Mesenchymal stem cell (in vitro differentiated cells and primary cell): ENCODE data around the gene TEX53.

Experiments
- DNase-seq: peaks from one replicate; pipeline ENCODE4 v3.0.0-alpha.2; 2013
- H2AFZ ChIP-seq: one replicate; pipeline ENCODE4 v1.6.1; 2013; ENCODE audit warnings: low read depth, mild to moderate bottlenecking, control low read depth, inconsistent platforms, low read length, moderate library complexity
- H2AK5ac ChIP-seq: 2 replicates; pipeline ENCODE4 v1.6.1; 2013; ENCODE audit warnings: low read length, moderate library complexity, mild to moderate bottlenecking, inconsistent platforms; ENCODE audit not compliant: severe bottlenecking
- H2BK120ac ChIP-seq: one replicate; pipeline ENCODE4 v1.6.1; 2013; ENCODE audit warnings: low read depth, mild to moderate bottlenecking, inconsistent platforms, low read length, moderate library complexity
- H2BK12ac ChIP-seq, 2 experiments: one replicate each; pipeline ENCODE4 v1.6.1; 2013; ENCODE audit warnings: inconsistent platforms in 2 of 2, low read length in 2 of 2, mild to moderate bottlenecking in 2 of 2, moderate library complexity in 2 of 2, control low read depth in 1 of 2
- H2BK15ac ChIP-seq: one replicate; pipeline ENCODE4 v1.6.1; 2013; ENCODE audit warnings: mild to moderate bottlenecking, low read depth, inconsistent platforms; ENCODE audit not compliant: poor library complexity, severe bottlenecking
- H2BK5ac ChIP-seq: 2 replicates; pipeline ENCODE4 v1.6.1; 2013; ENCODE audit warnings: low read depth, mild to moderate bottlenecking, low read length, control low read depth, inconsistent platforms; ENCODE audit not compliant: poor library complexity, severe bottlenecking
- H3K14ac ChIP-seq, 2 experiments: one replicate each; pipeline ENCODE4 v1.6.1; 2013; ENCODE audit warnings: inconsistent platforms in 2 of 2, low read length in 2 of 2, control low read depth in 1 of 2, mild to moderate bottlenecking in 1 of 2, moderate library complexity in 1 of 2
- H3K18ac ChIP-seq, 2 experiments: one replicate each; pipeline ENCODE4 v1.6.1; 2013; ENCODE audit warnings: inconsistent platforms in 2 of 2, low read length in 2 of 2, control low read depth in 1 of 2, low read depth in 1 of 2, mild to moderate bottlenecking in 1 of 2
- H3K23ac ChIP-seq, 2 experiments: one replicate each; pipeline ENCODE4 v1.6.1; 2013; ENCODE audit warnings: inconsistent platforms in 2 of 2, low read length in 2 of 2, mild to moderate bottlenecking in 2 of 2, moderate library complexity in 2 of 2, control low read depth in 1 of 2
- H3K27ac ChIP-seq: 2 replicates; pipeline ENCODE4 v1.5.1; 2013; ENCODE audit warnings: mild to moderate bottlenecking, moderate library complexity, low read length, control low read depth, inconsistent platforms; ENCODE audit not compliant: poor library complexity, severe bottlenecking
- H3K27me3 ChIP-seq, 2 experiments: 2 replicates each; pipeline versions ENCODE4 v1.6.1 to v1.7.0; 2013; ENCODE audit warnings: low read length in 2 of 2, mild to moderate bottlenecking in 2 of 2, moderate library complexity in 2 of 2, control low read depth in 1 of 2, inconsistent platforms in 1 of 2; ENCODE audit not compliant: control insufficient read depth in 1 of 2, insufficient read depth in 1 of 2
- H3K36me3 ChIP-seq, 2 experiments: 2 replicates each; pipeline versions ENCODE4 v1.6.1 to v1.7.0; 2013; ENCODE audit warnings: low read length in 2 of 2, control low read depth in 1 of 2, inconsistent platforms in 1 of 2, low read depth in 1 of 2, mild to moderate bottlenecking in 1 of 2; ENCODE audit not compliant: insufficient read depth in 2 of 2, control insufficient read depth in 1 of 2
- H3K4ac ChIP-seq, 2 experiments: one replicate each; pipeline ENCODE4 v1.6.1; 2013; ENCODE audit warnings: inconsistent platforms in 2 of 2, low read length in 2 of 2, mild to moderate bottlenecking in 2 of 2, moderate library complexity in 2 of 2, control low read depth in 1 of 2, low read depth in 1 of 2
- H3K4me1 ChIP-seq: 2 replicates; pipeline ENCODE4 v1.6.1; 2013; ENCODE audit warnings: low read depth, low read length, control low read depth; ENCODE audit not compliant: control insufficient read depth, insufficient read depth
- H3K4me2 ChIP-seq: 2 replicates; pipeline ENCODE4 v1.6.1; 2013; ENCODE audit warnings: low read length, mild to moderate bottlenecking, inconsistent platforms; ENCODE audit not compliant: poor library complexity, severe bottlenecking
- H3K4me3 ChIP-seq, 2 experiments: 2 replicates each; pipeline versions ENCODE4 v1.5.1 to v1.7.0; 2013; ENCODE audit warnings: low read length in 2 of 2, mild to moderate bottlenecking in 2 of 2, control low read depth in 1 of 2, low read depth in 1 of 2; ENCODE audit not compliant: insufficient read depth in 1 of 2
- H3K79me1 ChIP-seq: replicated peaks from 2 replicates; pipeline ENCODE4 v1.6.1; 2013; ENCODE audit warnings: mild to moderate bottlenecking, control low read depth, low read length, inconsistent platforms; ENCODE audit not compliant: poor library complexity, severe bottlenecking
- H3K9ac ChIP-seq: 2 replicates; pipeline ENCODE4 v1.7.0; 2013; ENCODE audit warnings: mild to moderate bottlenecking, low read length, moderate library complexity
- H3K9me3 ChIP-seq: 2 replicates; pipeline ENCODE4 v1.7.0; 2013; ENCODE audit warnings: mild to moderate bottlenecking, low read length; ENCODE audit not compliant: control insufficient read depth
- H4K8ac ChIP-seq: one replicate; pipeline ENCODE4 v1.6.1; 2013; ENCODE audit warnings: inconsistent platforms, mild to moderate bottlenecking, low read length, moderate library complexity
- H4K91ac ChIP-seq: one replicate; pipeline ENCODE4 v1.6.1; 2013; ENCODE audit warnings: mild to moderate bottlenecking, low read length, inconsistent platforms
- WGBS: methylation state at CpG from one replicate; pipeline ENCODE4 v1.1.7; 2013; ENCODE audit warnings: mixed read lengths; 5-methylcytosine and 5-hydroxymethylcytosine counted together

Gene TEX53

DNA sequence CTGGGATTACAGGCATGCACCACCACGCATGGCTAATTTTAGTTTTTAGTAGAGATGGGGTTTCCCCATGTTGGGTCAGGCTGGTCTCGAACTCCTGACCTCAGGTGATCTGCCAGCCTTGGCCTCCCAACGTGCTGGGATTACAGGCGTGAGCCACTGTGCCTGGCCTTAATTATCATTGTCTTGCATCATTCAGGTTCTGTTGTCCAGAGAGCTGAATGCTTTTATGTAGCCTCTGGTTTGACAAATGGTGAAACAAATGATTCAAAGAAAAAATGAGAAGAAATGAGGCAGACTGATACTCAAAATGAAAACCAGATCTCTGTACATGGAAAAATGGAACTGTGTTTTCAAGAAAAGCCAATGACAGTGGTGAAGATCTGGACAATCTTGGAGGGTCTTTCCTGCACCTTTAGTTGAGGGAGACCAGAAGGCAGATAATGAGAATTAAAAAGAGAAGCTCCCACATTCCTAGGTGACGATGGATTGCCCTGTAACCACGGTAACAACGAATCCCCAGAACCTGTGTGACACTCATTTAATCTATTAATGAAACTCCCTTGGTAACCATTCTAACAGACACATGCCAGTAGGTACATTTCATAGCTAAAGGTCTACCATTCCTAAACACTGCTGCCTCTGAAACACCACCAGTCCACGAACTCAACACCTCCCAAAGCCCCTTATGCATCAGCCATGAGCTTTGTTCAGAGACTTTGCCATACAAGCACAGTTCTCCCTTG is 22.8 kb upstream of the TEX53 start:
- no peak overlapping the region for H2AFZ ChIP-seq
- H3K27me3 ChIP-seq = no peaks in the 10 kb centered on the region
- H3K4me1 ChIP-seq = peaks cover 5% of the 10 kb centered on the region
- no peak overlapping the region for H3K14ac ChIP-seq
- no peaks in the 10 kb centered on the region for H3K79me1 ChIP-seq
- no peak overlapping the region for H3K18ac ChIP-seq
- H4K8ac ChIP-seq = no peak overlapping the region
- H2BK5ac ChIP-seq = no peak overlapping the region
- no peaks in the 10 kb centered on the region for H3K36me3 ChIP-seq
- no peak overlapping the region for H2BK15ac ChIP-seq
- DNase-seq = no peak
- H2BK120ac ChIP-seq = no peak overlapping the region
- WGBS = 91% methylated on average over 8 of the region's 8 CpGs
- no peak overlapping the region for H3K4me2 ChIP-seq
- H2BK12ac ChIP-seq = no peak overlapping the region
- H3K9ac ChIP-seq = no peak overlapping the region
- no peak overlapping the region for H3K23ac ChIP-seq
- no peaks in the 10 kb centered on the region for H3K9me3 ChIP-seq
- H4K91ac ChIP-seq = peak overlapping the region; percentile 72
- H2AK5ac ChIP-seq = peak overlapping the region; percentile 31
- H3K4ac ChIP-seq = no peak overlapping the region
- no peak overlapping the region for H3K4me3 ChIP-seq
- H3K27ac ChIP-seq = no peak overlapping the region

DNA sequence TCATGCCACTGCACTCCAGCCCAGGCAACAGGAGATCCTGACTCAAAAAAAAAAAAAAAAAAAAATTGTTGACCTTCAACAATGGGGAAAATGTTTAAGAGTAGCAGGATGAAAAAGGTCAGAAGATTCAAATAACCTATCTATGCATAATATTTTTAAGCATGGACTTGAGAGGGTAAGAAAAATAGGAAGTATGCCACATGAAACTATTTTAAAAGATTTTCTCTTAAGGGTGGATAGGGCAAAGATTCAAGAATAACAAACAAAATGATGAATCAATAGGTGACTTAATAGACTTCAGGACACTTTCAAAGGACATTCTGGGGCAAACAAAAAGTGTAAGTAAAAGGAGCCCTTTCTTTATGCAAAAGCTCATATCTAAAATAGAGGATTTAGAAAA is 21.2 kb upstream of the TEX53 start:
- no peak overlapping the region for H3K9ac ChIP-seq
- peaks cover 5% of the 10 kb centered on the region for H3K4me1 ChIP-seq
- no peak overlapping the region for H3K18ac ChIP-seq
- no peaks in the 10 kb centered on the region for H3K27me3 ChIP-seq
- H2BK5ac ChIP-seq = no peak overlapping the region
- H2AK5ac ChIP-seq = no peak overlapping the region
- H3K23ac ChIP-seq = no peak overlapping the region
- DNase-seq = no peak
- no peak overlapping the region for H2BK120ac ChIP-seq
- no peak overlapping the region for H4K8ac ChIP-seq
- no peaks in the 10 kb centered on the region for H3K36me3 ChIP-seq
- no peak overlapping the region for H2AFZ ChIP-seq
- H2BK12ac ChIP-seq = no peak overlapping the region
- no peak overlapping the region for H3K4me2 ChIP-seq
- no peak overlapping the region for H4K91ac ChIP-seq
- H2BK15ac ChIP-seq = no peak overlapping the region
- peak overlapping the region; percentile 91 for H3K27ac ChIP-seq
- no peak overlapping the region for H3K14ac ChIP-seq
- no peaks in the 10 kb centered on the region for H3K9me3 ChIP-seq
- no peak overlapping the region for H3K4ac ChIP-seq
- H3K4me3 ChIP-seq = no peak overlapping the region
- H3K79me1 ChIP-seq = no peaks in the 10 kb centered on the region

DNA sequence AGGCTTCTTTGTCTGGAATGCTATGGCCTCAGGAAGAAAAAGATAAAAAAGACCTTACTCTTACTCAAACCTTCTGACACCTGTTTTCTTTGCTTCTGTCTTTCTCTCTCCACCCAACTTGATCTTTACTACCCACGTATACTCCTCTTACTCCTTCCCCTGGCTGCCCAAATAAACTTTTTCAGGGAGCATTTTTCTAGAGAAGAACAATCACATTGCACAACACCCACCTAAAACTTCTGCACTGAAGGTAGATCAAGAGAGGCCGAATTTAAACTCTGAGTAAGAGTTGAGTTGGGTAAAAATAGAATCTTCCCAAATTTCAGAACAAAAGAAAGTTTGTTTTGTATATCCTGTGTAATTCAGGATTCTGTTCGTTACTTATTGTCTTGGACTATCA is 20.5 kb upstream of the TEX53 start:
- Histone ChIP-seq H3K4me3 (no peak overlapping the region), H3K9me3 (no peaks in the 10 kb centered on the region), H2AK5ac (peak overlapping the region; percentile 45), H3K18ac (no peak overlapping the region), H2BK15ac (no peak overlapping the region), H3K4me2 (no peak overlapping the region), H3K4ac (no peak overlapping the region), H4K91ac (no peak overlapping the region), H3K79me1 (no peaks in the 10 kb centered on the region), H3K23ac (no peak overlapping the region), H3K36me3 (no peaks in the 10 kb centered on the region), H3K27me3 (no peaks in the 10 kb centered on the region), H3K4me1 (peaks cover 5% of the 10 kb centered on the region), H3K14ac (no peak overlapping the region), H3K9ac (no peak overlapping the region), H2AFZ (no peak overlapping the region), H3K27ac (peak overlapping the region; percentile 91), H2BK12ac (no peak overlapping the region), H4K8ac (peak overlapping the region; percentile 50), H2BK5ac (peak overlapping the region; percentile 63), H2BK120ac (no peak overlapping the region)
- WGBS = 70% methylated on average over 2 of the region's 3 CpGs
- no peak for DNase-seq

DNA sequence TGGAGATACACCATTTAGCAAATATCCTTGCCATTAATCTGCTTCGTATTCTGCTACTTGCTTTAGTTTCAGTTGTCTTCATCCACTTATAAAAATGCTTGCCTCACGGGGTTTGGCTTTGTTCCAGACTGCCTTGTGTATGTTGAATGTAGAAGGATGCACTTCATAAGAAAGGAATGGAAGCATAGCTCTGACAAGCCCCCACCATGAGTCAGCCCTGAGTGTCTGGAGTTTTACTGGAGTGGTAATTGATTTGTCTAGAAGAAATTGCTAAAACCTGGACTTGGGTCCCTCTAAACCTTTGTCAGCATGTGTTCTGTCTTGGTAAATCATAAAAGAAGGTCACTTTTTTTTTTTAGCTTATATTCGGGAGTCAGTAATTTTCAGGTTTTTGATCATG is 19.8 kb upstream of the TEX53 start:
- Histone ChIP-seq H2AFZ (no peak overlapping the region), H3K4me3 (peak overlapping the region in 1 of 2 experiments; percentile 25), H3K4me1 (peaks cover 5% of the 10 kb centered on the region), H3K14ac (no peak overlapping the region), H2BK5ac (peak overlapping the region; percentile 11), H3K79me1 (no peaks in the 10 kb centered on the region), H2BK15ac (no peak overlapping the region), H3K9me3 (no peaks in the 10 kb centered on the region), H3K36me3 (no peaks in the 10 kb centered on the region), H3K18ac (no peak overlapping the region), H4K8ac (no peak overlapping the region), H2AK5ac (no peak overlapping the region), H3K27ac (peak overlapping the region; percentile 91), H3K9ac (peak overlapping the region; percentile 71), H3K4me2 (no peak overlapping the region), H3K23ac (no peak overlapping the region), H4K91ac (no peak overlapping the region), H2BK12ac (no peak overlapping the region), H3K27me3 (no peaks in the 10 kb centered on the region), H3K4ac (no peak overlapping the region), H2BK120ac (no peak overlapping the region)
- DNase-seq = peak; percentile 100
- WGBS = 0% methylated on average over 2 of the region's 3 CpGs
